GM21786 (cell line): Measurements from ENCODE around the gene AP4E1.
"Not testable (repeated sequence)": the region's sequence is repeated elsewhere in the genome, so short reads cannot be mapped to it uniquely, and the experiment has no call there.

Source experiments
- ATAC-seq: cut with Tn5 transposase; IDR thresholded peaks from one replicate; pipeline ENCODE4 v1.9.1; 2021; ENCODE audit not compliant: unreplicated experiment

Gene AP4E1

DNA sequence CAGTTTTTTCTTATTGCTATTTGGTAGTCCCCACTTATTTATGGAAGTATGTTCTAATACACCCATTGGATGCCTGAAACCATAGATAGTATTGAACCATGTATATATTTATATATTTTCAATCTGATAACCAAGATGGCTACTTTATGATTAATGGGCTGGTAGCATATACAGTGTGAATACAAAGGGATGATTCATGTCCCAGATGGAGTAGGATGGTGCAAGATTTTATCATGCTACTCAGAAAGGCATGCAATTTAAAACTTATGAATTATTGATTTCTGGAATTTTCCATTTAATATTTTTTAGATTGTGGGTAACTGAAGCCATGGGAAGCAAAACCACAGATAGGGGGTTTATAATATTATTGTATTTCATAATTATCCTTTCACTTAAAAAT is 35.2 kb downstream of the AP4E1 start:
- no peak for ATAC-seq

DNA sequence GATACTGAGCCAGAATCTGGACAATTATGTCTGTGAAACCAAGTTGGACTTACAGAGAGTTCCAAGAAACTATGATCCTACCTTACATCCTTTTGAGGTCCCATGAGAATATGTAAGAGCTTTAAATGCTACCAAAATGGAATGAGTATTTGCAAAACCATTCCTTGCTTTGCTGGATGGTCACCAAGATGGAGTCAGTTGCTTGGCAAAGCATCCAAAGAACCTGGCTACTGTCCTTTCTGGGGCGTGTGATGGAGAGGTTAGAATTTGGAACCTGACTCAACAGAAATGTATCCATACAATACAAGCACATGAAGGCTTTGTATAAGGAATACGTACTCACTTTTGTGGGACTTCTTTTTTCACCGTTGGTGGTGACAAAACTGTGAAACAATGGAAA is 36.2 kb downstream of the AP4E1 start:
- no peak for ATAC-seq

DNA sequence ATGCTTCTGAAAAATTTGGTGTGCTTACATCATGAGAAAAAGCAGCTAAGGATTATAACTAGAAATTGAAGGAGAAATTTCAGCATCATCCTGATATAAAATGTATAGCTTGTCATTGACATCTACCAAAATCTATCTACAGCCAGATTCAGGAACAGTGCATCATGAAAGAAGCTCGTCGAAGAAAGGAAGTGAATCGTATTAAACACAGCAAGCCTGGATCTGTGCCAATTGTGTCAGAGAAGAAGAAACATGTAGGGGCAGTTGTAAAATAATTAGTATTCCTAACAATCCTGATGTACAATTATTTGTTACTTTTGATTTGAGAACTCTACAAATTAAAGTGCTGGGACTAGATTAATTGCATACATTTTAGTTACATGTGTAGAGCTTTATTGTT is 37.2 kb downstream of the AP4E1 start:
- no peak for ATAC-seq

DNA sequence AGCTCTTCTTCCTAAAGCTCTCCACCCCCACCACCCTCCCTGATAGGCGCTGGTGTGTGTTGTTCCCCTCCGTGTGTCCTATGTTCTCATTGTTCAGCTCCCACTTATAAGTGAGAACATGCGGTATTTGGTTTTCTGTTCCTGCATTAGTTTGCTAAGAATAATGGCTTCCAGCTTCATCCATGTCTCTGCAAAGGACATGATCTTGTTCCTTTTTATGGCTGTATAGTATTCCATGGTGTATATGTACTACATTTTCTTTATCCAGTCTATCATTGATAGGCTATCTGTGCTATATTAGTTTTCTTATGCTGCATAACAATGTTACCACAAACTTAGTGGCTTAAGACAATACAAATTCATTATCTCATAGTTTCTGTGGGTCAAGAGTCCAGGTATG is 42.3 kb downstream of the AP4E1 start:
- ATAC-seq: not testable (repeated sequence)

DNA sequence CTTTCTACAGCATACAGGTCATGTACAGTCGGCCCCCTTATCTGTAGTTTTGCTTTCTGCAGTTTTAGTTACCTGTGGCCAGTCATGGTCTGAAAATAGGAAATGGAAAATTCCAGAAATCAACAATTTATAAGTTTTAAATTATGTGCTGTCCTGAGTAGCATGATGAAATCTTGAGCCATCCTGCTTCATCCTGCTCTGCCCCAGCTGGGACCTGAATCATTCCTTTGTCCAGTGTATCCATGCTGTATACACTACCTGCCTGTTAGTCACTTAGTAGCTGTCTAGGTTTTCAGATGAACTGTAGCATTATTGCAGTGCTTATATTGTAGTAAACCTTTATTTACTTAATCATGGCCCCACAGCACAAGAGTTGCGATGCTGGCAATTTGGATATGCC is 44.8 kb downstream of the AP4E1 start:
- no peak for ATAC-seq

DNA sequence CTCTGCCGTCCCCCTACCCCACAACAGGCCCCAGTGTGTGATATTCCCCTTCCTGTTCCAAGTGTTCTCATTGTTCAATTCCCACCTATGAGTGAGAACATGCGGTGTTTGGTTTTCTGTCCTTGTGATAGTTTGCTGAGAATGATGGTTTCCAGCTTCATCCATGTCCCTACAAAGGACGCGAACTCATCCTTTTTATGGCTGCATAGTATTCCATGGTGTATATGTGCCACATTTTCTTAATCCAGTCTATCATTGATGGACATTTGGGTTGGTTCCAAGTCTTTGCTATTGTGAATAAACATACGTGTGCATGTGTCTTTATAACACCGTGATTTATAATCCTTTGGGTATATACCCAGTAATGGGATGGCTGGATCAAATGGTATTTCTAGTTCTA is 46.4 kb downstream of the AP4E1 start:
- not testable (repeated sequence) for ATAC-seq

DNA sequence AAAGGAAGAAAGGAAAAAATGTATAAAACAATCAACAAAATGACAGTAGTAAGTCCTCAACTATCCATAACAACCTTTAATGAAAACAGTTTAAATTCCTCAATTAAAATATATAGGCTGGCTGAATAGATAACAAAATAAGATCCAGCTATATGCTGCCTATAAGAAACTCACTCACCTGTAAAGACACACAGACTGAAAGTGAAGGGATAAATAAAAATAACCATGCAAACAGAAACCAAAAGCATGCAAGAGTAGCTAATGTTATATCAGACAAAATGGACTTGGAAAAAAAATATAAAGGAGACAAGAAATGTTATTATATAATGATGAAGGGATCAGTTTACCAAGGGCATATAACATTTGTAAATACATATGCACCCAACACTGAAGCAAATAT is 51.2 kb downstream of the AP4E1 start:
- ATAC-seq: no peak

DNA sequence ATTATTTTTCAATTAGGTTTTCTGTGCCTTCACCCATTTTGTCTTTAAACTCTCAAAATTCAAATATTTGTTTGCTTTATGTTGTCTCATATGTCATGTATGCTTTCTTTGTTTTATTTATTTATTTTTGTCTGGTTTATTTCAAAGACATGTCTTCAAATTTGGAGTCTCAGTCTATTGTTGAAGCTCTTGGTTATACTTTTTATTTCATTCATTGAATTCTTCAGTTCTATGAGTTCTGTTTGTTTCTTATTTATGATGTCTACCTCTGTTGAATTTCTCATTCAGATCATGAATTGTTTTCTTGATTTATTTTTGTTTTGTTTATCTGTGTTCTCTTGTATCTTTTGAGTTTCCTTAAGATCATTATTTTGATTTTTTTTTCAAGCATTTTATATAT is 55.6 kb downstream of the AP4E1 start:
- ATAC-seq: no peak

DNA sequence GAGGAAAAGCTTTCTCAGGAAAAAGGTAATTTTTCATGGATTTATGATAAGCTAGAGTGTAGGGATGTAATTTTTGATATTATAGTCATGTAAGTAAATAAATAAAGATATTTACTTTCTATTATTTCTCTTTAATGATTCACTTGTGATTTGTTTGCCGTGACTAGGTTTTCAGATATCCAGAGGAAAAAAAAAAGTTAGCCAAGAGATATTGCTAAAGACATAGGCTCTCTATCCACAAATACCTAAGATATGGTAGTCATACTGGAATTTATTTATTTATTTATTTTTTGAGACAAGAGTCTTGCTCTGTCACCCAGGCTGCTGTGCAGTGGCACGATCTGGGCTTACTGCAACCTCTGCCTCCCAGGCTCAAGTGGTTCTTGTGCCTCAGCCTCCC is 59.9 kb downstream of the AP4E1 start:
- no peak for ATAC-seq

DNA sequence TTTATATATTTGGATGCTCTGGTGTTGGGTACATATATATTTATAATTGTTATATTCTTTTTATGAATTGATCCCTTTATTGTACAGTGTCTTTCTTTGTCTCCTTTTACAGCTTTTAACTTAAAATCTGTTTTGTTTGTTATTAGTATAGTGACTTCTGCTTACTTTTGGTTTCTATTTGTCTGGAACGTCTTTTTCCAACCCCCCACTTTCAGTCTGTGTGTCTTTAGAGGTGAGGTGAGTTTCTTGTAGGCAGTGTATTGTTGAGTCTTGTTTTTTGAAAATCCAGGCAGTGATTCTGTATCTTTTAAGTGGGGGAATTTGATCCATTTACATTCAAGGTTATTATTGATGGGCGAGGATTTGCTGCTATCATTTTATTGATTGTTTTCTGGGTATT is 62.0 kb downstream of the AP4E1 start:
- no peak for ATAC-seq

DNA sequence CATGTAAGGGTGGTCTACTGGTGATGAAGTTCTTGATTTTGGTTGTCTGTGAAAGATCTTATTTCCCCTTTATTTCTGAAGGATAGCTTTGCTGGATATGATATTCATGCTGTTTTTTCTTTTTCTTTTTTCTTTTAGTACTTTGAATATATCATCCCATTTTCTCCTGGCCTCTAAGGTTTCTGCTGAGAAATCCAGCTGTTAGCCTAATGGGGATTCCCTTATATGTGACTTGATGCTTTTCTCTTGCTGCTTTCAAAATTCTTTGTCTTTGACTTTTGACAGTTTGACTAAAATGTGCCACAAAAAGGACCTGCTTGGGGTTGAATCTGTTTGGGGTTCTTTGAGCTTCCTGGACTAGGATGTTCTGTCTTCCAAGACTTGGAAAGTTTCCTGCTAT is 62.6 kb downstream of the AP4E1 start:
- ATAC-seq: no peak

DNA sequence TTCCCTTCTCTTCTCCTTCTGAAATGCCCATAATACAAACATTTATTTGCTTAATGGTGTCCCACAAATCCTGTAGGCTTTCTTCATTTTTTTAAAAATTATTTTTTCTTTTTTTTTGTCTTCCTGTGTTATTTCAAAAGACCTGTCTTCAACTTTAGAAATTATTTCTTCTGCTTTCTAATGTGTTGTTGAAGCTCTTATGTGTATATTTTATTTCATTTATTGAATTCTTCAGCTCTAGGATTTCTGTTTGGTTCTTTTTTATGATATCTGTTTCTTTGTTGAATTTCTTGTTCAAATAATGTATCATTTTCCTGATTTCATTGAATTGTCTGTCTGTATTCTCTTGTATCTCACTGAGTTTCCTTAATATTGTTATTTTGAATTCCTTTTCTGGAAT is 63.1 kb downstream of the AP4E1 start:
- no peak for ATAC-seq

DNA sequence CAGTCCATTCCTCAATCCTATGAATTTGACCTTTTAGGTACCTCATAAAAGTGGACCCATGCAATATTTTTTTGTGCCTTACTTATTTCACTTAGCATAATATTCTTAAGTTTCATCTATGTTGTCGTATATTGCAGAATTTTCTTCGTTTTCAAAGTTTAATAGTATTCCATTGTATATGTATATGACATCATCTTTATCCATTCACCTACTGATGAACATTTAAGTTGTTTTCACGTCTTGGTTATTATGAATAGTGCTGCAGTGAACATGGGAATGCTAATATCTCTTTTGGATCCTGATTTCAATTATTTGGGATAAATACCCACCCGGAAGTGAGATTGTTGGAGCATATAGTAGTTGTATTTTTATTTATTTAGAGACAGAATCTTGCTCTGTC is 65.1 kb downstream of the AP4E1 start:
- no peak for ATAC-seq

DNA sequence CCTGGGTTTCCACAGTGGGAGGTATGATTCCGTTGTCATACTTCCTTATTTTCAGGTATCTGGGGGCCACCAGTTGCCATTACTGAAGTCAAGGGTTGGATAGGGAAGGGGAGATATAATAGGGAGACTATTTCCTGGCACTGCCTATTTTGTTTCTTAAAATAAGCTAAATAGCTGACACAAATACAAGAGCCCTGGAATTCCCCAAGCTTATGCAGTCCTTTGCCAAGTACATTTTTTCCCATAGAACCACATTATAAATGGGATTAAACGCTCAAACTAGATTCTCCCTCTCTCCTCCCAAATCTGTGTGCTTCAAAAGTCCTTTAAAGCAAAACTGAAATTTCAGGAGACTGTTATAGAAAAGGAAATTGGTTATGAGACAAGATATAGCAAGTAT is 68.7 kb downstream of the AP4E1 start:
- no peak for ATAC-seq

DNA sequence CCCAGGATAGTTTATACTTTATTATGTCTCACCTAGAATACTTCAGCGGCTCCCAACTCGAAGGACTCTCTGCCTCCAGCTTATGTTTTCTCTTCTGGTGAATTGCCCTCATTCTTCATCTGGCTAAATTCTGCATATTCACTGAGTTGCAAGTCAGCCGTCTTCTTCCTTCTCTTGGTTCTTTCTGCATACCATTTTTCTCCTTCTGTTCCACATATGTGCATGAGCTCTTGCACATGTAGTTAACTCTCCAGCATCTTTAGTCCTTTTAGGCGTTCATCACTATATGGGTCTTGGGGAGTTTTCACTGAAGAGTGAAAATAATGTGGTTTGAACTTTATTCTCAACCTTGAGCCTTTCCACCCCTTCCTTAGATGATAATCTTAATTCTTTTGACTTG is 70.1 kb downstream of the AP4E1 start:
- ATAC-seq: no peak

DNA sequence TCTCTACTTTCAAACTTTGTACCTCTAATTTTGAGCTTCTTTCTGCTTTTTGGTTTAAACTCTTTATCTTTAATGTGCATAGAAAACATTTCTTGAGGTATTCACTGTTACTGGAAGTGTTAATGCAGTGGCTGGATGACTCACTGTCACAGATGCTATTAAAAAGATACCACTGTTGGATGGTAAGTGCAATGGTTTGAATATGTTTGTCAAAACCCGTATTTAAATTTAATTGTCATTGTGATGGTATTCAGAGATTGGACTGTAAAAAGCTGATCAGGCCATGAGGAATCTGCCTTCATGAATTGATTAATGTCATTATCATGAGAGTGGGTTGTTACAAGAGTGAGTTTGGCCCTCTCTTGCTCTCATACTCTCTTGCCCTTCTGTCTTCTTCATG is 70.6 kb downstream of the AP4E1 start:
- no peak for ATAC-seq

DNA sequence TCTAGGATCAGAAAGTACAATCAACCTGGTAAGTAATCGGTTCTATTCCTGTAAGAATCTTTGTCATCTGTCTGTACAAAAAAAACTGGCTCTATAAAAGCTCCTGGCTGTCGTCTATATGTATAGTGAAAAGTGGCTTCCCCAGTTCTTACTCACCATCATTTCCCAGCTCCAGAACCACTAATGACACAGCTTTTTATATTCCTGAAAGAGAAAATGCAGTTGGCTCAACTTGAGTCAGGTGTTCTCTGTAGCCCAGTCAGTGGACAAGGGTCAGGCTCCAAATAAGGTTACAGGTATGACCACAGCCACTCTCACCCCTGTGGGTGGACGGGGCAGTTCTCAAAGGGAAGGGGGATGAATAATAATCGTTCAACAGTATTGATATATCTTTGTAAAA is 85.1 kb downstream of the AP4E1 start:
- ATAC-seq: no peak

DNA sequence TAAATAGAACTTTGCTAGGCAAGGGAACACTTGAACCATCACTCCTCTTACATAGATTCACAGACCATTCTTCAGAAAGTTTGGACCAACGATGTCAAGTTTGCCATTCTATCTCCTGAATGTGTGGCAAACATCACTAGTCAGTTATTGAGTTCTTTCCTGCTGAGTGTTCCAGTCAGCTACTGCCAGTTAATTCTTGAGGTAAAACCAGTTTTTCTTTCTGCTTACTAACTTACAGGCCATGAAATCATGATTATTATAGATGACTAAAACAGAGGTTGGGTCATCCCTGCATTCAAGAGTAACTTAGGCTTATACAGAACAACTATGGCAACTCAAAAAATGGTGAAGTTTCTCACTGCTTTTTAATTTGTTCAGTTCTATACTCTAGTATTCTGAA is 88.2 kb downstream of the AP4E1 start:
- ATAC-seq: no peak

DNA sequence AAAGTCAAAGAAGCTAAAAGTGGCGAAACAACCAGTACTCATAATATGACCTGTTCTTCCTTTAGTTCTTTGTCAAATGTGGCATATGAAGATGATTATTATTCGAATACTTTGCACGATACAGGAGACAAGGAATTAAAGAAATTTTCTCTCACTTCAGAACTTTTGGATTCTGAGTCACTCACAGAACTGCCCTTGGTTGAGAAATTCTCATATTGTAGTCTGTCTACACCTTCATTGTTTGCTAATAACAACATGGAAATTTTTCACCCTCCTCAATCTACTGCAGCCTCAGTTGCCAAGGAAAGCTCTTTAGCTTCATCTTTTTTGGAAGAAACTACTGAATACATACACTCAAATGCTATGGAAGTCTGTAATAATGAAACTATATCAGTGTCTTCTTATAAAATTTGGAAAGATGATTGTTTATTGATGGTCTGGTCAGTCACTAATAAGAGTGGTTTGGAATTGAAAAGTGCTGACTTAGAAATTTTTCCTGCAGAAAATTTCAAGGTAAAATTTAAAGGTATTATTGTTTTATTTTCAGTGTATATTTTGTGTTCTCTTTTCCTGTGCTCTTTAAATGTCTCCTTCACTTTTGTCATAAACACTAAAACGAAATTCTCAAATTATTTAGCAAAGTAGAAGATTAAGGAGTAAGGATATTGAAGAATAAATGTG is 89.0 kb downstream of the AP4E1 start:
- ATAC-seq: no peak

DNA sequence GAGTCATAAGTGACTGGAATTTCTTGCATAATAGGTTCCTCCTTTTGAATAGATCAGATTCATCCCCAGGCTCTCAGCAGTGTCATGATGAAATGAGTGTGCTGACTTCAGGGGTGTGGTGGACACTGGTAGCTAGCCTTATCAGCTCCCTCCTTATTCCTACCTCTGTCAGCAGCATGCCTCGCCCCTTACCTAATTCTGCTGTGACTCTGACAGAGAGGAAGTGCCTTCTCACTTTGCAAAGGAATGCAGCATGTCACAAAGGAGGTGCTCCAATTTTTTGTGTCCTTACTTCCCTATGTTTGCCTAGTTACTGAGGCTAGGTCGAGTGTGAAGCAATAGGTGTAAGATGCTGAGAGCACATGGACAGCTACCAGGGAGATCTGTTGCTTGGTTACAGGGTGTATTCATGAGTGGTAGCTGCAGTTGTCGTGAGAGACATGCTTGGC is 95.6 kb downstream of the AP4E1 start:
- ATAC-seq: no peak

DNA sequence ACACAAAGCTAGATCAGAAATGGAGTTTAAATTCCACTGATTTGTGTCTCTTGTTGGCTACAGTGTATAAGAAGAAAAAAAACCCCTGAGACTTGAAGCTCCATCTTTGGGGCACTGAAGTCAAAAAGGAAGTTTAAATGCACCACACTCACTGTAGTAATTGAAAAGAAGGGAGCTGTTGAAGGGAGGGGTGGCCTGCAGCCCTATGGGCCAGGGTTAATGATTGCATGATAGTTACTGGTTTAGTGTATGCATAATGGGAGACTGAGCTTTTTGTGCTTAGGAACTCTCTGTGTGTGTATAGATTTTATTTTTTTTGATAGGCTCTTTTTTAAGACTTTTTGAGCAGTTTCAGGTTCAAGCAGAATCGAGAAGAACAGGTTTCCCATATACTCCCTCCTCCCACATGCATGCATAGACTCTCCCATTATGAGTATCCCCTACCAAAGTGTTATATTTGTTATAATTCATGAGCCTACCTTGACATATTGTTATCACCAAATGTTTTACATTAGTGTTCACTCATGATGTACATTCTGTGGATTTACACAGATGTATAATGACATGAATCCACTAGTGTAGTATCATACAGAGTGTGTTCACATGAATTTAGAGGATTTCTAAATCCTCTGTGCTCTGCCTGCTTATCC is 98.0 kb downstream of the AP4E1 start:
- no peak for ATAC-seq

DNA sequence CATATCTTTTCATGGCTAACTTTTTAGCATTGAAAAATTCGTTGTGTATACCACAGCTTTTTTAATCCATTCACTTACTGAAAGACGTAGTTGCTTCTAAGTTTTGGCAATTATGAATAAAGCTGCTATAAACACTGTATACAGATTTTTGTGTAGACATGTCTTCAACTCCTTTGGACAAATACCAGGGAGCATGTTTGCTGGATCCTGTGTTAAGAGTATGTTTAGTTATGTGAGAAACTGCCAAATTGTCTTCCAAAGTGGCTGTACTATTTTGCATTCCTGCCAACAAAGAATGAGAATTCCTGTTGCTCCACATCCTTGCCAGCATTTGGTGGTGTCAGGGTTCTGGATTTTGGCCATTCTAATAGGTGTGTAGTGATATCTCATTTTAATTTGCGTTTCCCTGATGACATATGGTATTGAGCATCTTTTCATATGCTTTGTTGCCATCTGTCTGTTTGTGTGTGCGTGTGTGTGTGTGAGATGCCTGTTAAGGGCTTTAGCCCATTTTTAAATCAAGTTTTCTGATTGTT is 98.7 kb downstream of the AP4E1 start:
- no peak for ATAC-seq

DNA sequence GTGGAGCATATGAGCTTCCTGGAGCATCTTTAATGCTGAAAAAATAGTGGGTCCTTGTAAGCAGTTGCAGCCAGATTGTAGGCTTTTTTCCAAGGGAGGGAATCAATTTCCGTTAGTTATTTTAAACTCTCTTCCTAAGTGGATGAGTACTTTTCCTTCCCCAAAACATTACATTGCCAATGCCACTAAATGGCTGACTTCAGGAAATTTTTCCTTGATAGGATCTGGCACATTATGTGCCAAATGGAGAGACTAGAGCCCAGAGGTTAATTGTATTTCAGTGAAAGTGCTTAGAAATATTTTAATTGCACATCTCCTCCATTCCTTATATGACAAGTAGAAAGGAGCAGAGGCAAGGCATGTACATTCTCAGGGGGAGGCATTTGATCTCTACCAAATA is 102.7 kb downstream of the AP4E1 start:
- ATAC-seq: no peak
